Mesodermal cell (in vitro differentiated cells): Measurements from ENCODE around the gene TEX9.

Experiments used
- H3K27ac ChIP-seq: 2 replicates; pipeline ENCODE4 v1.7.0; 2013; ENCODE audit warnings: mild to moderate bottlenecking, low read depth, low read length, moderate library complexity; ENCODE audit not compliant: severe bottlenecking
- H3K36me3 ChIP-seq: 2 replicates; pipeline ENCODE4 v1.7.1; 2013; ENCODE audit warnings: mild to moderate bottlenecking, low read length, moderate library complexity; ENCODE audit not compliant: control insufficient read depth, insufficient read depth
- H3K4me1 ChIP-seq: one replicate; pipeline ENCODE4 v1.7.1; 2013; ENCODE audit warnings: mild to moderate bottlenecking, low read length; ENCODE audit not compliant: insufficient read depth, control insufficient read depth, poor library complexity, severe bottlenecking
- H3K4me3 ChIP-seq: 2 replicates; pipeline ENCODE4 v1.7.0; 2013; ENCODE audit warnings: low read length, control low read depth, mild to moderate bottlenecking; ENCODE audit not compliant: insufficient read depth, poor library complexity, severe bottlenecking; ENCODE audit errors: extremely low read depth
- H3K9me3 ChIP-seq: 2 replicates; pipeline ENCODE4 v1.7.1; 2013; ENCODE audit warnings: mild to moderate bottlenecking, low read length, moderate library complexity; ENCODE audit not compliant: control insufficient read depth
- WGBS, 2 experiments: methylation state at CpG; one replicate each; pipeline ENCODE4 v1.1.5; 2013; ENCODE audit warnings: missing lambda C conversion rate in 2 of 2; ENCODE audit not compliant: insufficient coverage in 2 of 2; 5-methylcytosine and 5-hydroxymethylcytosine counted together

TEX9 gene

DNA sequence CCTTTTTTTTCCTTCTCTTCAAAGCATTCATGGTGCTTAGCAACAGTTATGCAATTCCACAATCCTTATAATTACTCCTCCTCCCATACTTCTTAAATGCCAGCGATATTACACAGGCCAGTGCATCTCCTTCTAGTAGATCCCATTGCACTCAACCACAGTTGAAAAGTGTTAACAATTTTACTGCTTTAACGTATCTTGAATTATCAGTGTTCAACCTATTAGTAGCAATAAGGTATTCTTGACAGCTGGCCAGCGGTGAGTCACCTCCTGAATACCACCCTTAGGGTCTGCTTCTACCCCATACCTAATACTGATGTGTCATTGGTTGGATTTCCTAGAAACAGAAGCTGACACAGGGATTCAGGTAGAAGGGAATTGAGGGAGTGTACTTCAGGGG lies 24.0 kb upstream of the TEX9 start:
- Histone ChIP-seq H3K36me3 (no peaks in the 10 kb centered on the region), H3K4me3 (no peak overlapping the region), H3K27ac (no peak overlapping the region), H3K9me3 (no peaks in the 10 kb centered on the region), H3K4me1 (peaks cover 18% of the 10 kb centered on the region)
- WGBS, 2 experiments = 89 to 92% methylated on average over 1 of the region's 3 CpGs

DNA sequence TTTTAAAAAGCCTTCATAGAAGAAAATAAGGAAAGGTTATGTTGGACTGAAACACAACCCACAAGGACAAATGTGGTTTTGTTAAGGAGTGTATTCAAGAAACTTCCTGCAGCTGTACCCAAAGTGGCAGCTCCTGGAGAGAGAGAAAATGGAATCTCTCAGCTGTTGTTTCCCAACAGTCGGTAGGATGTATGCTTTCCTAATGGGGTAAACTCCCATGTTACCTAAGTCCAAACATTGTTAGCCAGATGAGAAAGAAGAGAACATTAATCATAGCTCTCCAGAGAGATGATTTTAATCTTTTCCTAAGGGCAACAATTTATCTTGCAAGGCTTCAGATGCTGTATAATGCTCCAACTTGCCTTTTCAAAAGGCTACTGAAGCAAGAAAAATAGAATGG lies 22.6 kb upstream of the TEX9 start:
- no peaks in the 10 kb centered on the region for H3K9me3 ChIP-seq
- no peak overlapping the region for H3K4me3 ChIP-seq
- H3K4me1 ChIP-seq = peaks cover 17% of the 10 kb centered on the region
- no peak overlapping the region for H3K27ac ChIP-seq
- H3K36me3 ChIP-seq = no peaks in the 10 kb centered on the region
- no CpG with 5 or more reads among the region's 1 CpG for WGBS, 2 experiments

DNA sequence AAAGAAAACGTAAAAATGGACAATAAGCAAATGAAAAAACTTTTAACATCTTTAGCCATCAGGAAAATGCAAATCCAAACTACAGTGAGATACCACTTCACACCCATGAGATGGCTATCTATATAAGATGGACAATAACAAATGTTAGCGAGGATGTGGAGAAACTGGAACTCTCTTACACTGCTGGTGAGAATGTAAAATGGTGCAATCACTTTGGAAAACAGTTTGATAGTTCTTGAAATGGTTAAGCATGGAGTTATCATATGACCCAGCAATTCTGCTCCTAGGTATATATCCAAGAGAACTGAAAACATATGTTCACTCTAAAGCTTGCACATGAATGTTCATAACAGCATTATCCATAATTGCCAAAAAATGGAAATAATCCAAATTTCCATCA lies 21.3 kb upstream of the TEX9 start:
- no peak overlapping the region for H3K27ac ChIP-seq
- no peaks in the 10 kb centered on the region for H3K36me3 ChIP-seq
- no peaks in the 10 kb centered on the region for H3K9me3 ChIP-seq
- H3K4me3 ChIP-seq = no peak overlapping the region
- H3K4me1 ChIP-seq = peaks cover 10% of the 10 kb centered on the region
- WGBS, 2 experiments = 100% methylated on average over 1 of the region's 2 CpGs; no CpG with 5 or more reads in 1 of the 2 experiments

DNA sequence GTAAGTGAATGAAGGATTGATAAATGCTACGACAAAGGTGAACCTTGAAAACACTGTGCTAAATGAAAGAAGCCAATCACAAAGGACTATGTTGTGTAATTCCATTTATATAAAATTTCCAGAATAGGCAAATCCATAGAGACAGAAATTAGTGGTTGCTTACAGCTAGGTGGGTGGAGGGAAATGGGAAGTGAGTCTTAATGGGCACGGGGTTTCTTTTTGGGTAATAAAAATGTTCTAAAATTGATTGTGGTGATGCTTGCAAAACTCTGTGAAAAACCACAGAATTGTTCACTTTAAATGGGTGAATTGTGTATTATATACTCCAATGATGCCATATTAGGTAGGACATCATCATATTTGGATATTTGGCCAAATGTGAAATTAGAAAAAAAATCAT lies 20.9 kb upstream of the TEX9 start:
- WGBS, 2 experiments = 67 to 100% methylated on average over 1 of the region's 2 CpGs
- no peak overlapping the region for H3K4me3 ChIP-seq
- H3K9me3 ChIP-seq = no peaks in the 10 kb centered on the region
- peaks cover 10% of the 10 kb centered on the region for H3K4me1 ChIP-seq
- H3K27ac ChIP-seq = no peak overlapping the region
- no peaks in the 10 kb centered on the region for H3K36me3 ChIP-seq

DNA sequence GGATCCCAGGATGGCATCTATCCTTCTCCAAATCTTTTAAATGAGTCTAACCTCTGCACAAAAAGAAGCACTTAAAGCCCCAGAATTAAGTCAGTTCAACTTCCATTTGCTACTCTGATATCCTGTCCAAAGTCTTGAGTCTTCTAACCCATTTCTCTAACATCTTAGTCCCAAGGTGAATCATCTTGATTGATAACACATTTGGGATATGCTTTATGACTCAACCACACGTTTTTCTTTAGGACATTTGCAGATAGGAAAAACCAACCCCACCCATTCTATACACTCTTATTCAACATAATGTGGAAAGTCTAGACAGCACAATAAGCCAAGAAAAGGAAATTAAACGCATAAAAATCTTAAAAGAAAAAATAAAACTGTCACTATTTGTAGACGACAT lies 18.8 kb upstream of the TEX9 start:
- 70% methylated on average over 2 of the region's 3 CpGs; no CpG with 5 or more reads in 1 of the 2 experiments for WGBS, 2 experiments
- Histone ChIP-seq H3K4me3 (no peak overlapping the region), H3K9me3 (no peaks in the 10 kb centered on the region), H3K4me1 (peaks cover 2% of the 10 kb centered on the region), H3K36me3 (no peaks in the 10 kb centered on the region), H3K27ac (no peak overlapping the region)

DNA sequence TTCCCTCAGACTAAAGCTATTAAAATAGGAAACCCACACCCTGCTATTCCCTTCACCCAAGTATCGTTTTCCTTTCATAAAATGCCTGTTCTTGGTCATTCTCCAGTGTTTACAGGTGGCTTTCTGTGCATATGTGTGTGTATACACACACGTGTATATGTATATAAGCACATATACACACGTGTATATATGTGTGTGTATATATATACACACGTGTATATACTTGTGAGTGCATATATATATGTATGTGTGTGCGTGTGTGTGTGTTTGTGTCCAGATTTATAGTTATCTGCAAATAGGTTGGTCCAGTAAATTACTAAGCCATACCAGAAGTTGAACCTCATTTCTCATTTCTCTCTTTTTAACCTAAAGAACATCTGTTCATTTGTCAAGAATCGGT lies 15.7 kb upstream of the TEX9 start:
- H3K4me1 ChIP-seq = no peaks in the 10 kb centered on the region
- H3K4me3 ChIP-seq = no peak overlapping the region
- no peak overlapping the region for H3K27ac ChIP-seq
- H3K9me3 ChIP-seq = no peaks in the 10 kb centered on the region
- H3K36me3 ChIP-seq = no peaks in the 10 kb centered on the region
- WGBS, 2 experiments = 80 to 100% methylated on average over 1 of the region's 6 CpGs

DNA sequence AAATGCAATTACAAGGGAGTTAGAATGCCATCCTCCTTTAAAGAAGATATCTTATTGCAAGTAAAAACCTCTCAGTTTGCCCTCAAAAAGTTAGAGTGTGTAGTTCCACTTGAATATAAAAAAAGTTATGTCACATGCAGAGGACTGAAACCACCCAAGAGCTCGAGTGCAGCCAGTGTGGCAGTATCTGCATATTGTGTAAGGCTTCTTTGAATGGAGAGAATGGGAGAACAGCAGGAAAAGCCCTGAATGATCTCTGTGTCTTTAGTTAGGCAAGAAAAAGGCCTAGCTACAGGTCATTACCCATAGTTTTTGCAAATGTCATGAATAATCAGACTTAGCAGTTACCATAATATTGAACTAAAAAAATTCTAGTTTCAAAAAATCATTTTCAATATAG lies 13.9 kb upstream of the TEX9 start:
- WGBS, 2 experiments = no CpG with 5 or more reads among the region's 1 CpG
- no peaks in the 10 kb centered on the region for H3K9me3 ChIP-seq
- no peaks in the 10 kb centered on the region for H3K36me3 ChIP-seq
- no peak overlapping the region for H3K27ac ChIP-seq
- H3K4me3 ChIP-seq = no peak overlapping the region
- H3K4me1 ChIP-seq = no peaks in the 10 kb centered on the region

DNA sequence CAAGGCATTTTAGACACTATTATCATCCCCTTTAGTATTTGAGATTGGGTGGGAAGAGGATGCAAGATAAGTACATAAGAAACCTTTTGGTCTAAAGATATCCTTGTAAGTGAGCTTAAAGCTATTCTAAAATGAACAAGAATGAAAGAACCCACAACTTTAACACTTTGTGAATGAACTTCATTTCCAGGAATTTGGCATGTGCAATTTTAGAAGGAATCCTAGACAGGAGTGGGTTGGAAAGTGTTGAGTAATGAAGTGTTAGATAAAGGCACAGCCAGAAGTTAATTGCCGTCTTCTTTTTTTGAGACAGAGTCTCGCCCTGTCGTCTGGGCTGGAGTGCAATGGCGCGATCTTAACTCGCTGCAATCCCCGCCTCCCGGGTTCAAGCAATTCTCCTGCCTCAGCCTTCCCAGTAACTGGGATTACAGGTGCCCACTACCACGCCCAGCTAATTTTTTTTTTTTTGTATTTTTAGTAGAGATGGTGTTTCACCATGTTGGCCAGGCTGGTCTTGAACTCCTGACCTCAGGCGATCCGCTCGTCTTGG lies 13.2 kb upstream of the TEX9 start:
- H3K4me3 ChIP-seq = no peak overlapping the region
- H3K27ac ChIP-seq = no peak overlapping the region
- no peaks in the 10 kb centered on the region for H3K9me3 ChIP-seq
- H3K36me3 ChIP-seq = no peaks in the 10 kb centered on the region
- 86 to 92% methylated on average over 5 to 11 of the region's 12 CpGs for WGBS, 2 experiments
- H3K4me1 ChIP-seq = no peaks in the 10 kb centered on the region

DNA sequence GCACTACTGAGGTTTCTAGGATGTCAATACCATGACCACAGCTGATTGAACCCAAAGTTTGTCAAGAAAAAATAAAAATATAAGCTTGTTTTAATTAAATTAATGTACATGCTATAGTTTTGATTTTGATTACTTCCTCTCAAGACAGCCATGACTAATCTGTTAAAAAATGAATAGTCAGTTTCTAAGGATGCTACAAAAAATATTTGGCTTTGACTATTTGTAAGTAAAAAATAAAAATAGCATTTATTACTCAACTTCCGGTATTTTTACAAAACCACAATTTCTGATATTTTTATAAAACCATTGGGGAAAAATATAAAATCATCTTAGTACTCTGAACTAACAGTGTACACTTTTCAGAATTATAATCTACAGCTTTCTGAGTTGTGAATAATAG lies 12.1 kb upstream of the TEX9 start:
- Histone ChIP-seq H3K4me1 (no peaks in the 10 kb centered on the region), H3K4me3 (no peak overlapping the region), H3K36me3 (no peaks in the 10 kb centered on the region), H3K27ac (no peak overlapping the region), H3K9me3 (no peaks in the 10 kb centered on the region)
- no CpG with 5 or more reads among the region's 1 CpG for WGBS, 2 experiments

DNA sequence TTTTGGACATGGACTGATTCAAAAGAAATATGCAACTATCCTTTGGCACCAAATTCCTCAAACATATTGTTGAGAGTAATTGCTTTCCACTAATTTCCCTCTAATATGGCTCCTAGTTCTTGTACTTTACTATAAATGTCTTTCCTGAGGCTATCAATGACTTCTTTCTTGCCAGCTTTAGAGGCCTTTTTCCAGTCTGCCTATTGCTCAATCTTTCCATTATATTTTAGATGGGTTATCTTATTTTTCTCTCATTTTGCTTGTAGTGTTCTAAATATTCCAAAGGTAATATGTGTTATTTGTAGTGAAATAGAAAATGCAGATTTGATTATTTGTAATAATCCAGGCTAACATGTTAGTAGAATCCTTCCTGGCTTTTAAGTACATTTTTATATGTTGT lies 11.5 kb upstream of the TEX9 start:
- Histone ChIP-seq H3K9me3 (no peaks in the 10 kb centered on the region), H3K4me3 (no peak overlapping the region), H3K36me3 (no peaks in the 10 kb centered on the region), H3K27ac (no peak overlapping the region), H3K4me1 (no peaks in the 10 kb centered on the region)

DNA sequence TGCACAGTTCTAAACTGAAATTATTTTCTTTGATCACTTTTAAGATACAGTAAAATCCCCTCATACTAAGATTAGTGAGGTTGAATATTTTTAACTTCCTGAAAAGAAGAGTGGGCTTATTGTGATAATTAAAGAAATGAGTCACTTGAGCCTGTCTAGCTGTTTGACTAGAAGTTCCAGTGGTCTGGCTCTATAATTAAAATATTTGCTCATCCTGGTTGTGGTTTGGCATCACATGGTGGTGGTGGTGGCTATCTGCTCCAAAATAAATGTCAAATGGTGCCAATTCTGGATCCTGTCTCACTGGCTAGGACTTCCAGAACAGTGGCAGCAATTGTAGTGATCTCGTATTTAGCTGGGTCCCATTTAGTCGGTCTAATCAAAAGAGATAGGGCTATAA lies 8.6 kb upstream of the TEX9 start:
- Histone ChIP-seq H3K4me3 (no peak overlapping the region), H3K9me3 (no peaks in the 10 kb centered on the region), H3K27ac (no peak overlapping the region), H3K4me1 (no peaks in the 10 kb centered on the region), H3K36me3 (no peaks in the 10 kb centered on the region)
- 88% methylated on average over 1 of the region's 2 CpGs; no CpG with 5 or more reads in 1 of the 2 experiments for WGBS, 2 experiments
